Muscle of arm (tissue), 14 donors: ENCODE data around the gene CCDC74B. TPM values are rescaled to one million over a fixed set of nuclear protein-coding genes. Genes with fewer than 3 reads are reported as not detected.
A peak's percentile ranks its signal among the peaks of the same experiment; 100 is the strongest.
"Not testable (repeated sequence)": the region's sequence is repeated elsewhere in the genome, so short reads cannot be mapped to it uniquely, and the experiment has no call there.

Source experiments
- DNase-seq: peaks from one replicate; pipeline ENCODE4 v3.0.0-alpha.2; 2013
- long read RNA-seq, 11 donors: transcript quantifications; one replicate each; lab custom pipeline, GENCODE V29; 2026
- polyA plus RNA-seq, 12 donors: library from polyadenylated mRNA; unstranded; fragments of 120-200 nt; gene quantifications; one replicate each; pipeline ENCODE4 v1.2.1, GENCODE V29; 2013; ENCODE audit not compliant: insufficient read length in 12 of 12

The CCDC74B gene
- polyA plus RNA-seq, result 1 to 10 TPM in 6 of 12 donors, under 1 TPM in 4, not detected in 2; 0.45 to 5.2 (median 1.2) TPM
- long read RNA-seq, donor 1, partial matches to known transcripts, result 0 of 2 reads
- long read RNA-seq, donor 1, other reads (novel, unspliced or antisense), result 0 of 2 reads
- long read RNA-seq, donor 2, result 0 reads
- long read RNA-seq, donor 3, partial matches to known transcripts, result 0 of 2 reads
- long read RNA-seq, donor 3, other reads (novel, unspliced or antisense), result 0 of 2 reads
- long read RNA-seq, donor 4, partial matches to known transcripts, result 0 of 1 reads
- long read RNA-seq, donor 4, other reads (novel, unspliced or antisense), result 0 of 1 reads
- long read RNA-seq, donor 5, result 0 reads
- long read RNA-seq, donor 6, result 0 reads
- long read RNA-seq, donor 7, result 0 reads
- long read RNA-seq, donor 8, result 0 reads
- long read RNA-seq, donor 9, result 0 reads
- long read RNA-seq, donor 10, result 0 reads
- long read RNA-seq, donor 11, result 0 reads

DNA sequence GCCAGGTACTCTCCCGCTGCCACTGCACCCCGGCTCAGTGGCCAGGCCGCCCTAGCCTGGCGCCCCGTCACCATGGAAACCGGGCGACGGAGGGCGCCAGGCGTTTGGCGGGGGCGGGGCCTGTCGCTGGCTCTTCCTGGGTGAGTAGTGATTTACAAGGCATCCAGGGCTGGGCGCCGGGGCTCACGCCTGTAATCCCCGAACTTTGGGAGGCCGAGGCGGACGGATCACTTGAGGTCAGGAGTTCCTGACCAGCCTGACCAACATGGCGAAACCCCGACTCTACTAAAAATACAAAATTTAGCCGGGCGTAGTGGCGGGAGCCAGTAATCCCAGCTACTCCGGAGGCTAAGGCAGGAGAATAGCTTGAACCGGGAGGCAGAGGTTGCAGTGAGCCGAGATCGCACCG, at the start of gene CCDC74B:
TSS of gene CCDC74B (minus strand) at position 107 of the 409 bp plus-strand sequence. CDS start 116 bp downstream, outside the sequence.
- peak; percentile 7 for DNase-seq

DNA sequence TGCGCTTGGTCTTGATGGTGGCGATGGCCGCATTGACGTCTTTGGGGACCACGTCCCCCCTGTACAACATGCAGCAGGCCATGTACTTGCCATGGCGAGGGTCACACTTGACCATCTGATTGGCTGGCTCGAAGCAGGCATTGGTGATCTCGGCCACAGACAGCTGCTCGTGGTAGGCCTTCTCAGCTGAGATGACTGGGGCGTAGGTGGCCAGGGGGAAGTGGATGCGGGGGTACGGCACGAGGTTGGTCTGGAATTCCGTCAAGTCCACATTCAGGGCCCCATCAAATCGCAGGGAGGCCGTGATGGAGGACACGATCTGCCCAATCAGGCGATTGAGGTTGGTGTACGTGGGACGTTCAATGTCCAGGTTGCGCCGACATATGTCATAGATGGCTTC, 48.9 kb upstream of the CCDC74B start:
- DNase-seq, result not testable (repeated sequence)

DNA sequence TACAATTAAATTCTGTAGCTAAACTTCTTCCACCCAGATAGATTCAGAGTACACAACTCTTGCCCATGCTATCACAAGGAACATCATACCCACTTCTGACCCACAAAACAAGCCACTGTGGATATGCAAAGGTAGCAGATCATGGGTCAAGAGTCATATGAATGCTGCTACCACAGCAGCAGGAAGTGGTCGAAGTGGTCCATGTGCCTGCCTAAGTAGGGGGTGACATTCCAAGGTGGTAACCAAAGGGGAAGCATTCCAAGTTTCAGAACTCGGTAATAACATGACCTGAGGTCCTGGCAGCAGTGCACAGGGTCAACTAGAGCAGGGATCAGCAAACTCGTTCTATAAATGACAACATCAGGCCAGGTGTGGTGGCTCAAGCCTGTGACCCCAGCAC, 47.5 kb upstream of the CCDC74B start:
- DNase-seq, result not testable (repeated sequence)

- DNase-seq, result not testable (repeated sequence)
Observed at GRCh38 chr2:130191319-130191718, 46.4 kb upstream of the CCDC74B start.

- DNase-seq, result no peak
Observed at GRCh38 chr2:130190237-130190636, 45.3 kb upstream of the CCDC74B start.

GRCh38 chr2:130188958-130189357, 44.0 kb upstream of the CCDC74B start:
- DNase-seq, result not testable (repeated sequence)

GRCh38 chr2:130187859-130188792, 43.2 kb upstream of the CCDC74B start:
- not testable (repeated sequence) for DNase-seq

- no peak for DNase-seq
Observed at GRCh38 chr2:130187268-130187667, 42.4 kb upstream of the CCDC74B start.

GRCh38 chr2:130186391-130186790, 41.5 kb upstream of the CCDC74B start:
- DNase-seq, result no peak

DNA sequence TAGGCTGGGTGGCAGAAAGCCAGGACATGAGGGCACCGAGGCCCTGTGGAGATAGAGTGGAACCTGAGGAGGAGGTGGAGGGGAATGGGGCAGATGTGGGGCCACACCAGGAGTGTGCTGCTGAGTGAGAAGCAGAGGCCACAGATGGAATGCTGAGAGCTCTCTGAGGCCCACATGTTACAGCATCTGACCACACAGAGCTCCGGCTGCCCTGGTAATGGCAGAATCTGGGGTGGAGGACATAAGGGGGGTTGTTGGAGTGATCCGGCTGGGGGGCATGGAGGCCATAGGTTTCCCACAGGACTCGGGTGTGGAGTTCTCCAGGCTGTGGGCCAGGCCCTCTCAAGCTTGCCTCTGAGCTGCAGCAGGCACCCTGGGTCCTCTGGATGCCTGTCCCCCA, 41.0 kb upstream of the CCDC74B start:
- DNase-seq, result no peak

DNA sequence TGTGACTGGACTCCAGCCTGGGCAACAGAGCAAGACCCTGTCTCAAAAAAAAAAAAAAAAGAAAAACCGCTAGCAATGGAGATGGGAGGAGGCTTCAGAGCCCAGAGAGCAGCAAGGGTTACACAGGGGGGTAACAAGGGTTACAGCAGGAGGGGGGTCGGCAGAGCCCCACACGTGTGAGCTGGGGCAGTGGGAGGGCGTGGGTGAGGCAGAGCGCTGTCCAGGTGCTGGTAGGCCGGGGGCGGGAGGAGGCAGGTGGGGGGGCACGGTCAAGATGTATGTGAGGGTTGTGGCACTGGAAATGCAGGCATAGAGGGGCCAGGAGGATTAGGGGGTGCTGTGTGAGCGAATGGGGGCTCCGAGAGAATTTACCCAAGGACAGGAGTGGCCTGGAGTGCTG, 40.5 kb upstream of the CCDC74B start:
- no peak for DNase-seq

GRCh38 chr2:130183512-130184373, 38.8 kb upstream of the CCDC74B start:
- peak; percentile 41 for DNase-seq

DNA sequence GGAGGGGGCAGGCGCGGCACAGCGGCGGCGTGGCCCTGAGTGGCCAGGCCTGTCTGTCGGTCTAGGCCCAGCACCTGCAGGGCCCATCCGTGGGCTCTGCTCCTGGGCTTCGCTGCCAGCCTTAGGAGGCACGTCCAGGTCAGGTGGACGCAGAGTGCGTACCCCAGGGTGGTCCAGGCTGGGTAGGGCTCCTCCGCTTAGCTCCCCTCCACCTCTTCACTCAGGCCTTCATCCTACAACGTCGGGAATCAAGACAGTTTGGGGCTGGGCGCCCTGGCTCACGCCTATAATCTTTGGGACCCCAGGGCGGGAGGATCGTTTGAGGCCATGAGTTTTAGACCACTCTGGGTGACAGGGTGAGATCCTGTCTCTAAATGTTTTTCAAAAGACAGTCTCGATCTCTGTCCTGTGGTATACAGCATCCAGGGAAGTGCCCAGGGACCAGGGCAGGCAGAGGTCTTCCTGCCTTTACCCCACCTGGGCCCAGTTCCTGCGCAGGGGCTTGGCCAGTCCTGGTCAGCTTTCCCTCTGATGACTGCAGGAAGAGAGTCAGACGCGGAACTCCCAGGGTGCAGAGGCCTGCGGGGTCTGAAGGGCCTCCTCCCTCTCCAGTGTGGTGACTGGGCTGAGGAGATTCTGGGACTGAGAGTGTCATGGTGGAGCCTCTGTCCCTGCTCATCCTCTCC, 38.1 kb upstream of the CCDC74B start:
- not testable (repeated sequence) for DNase-seq

DNA sequence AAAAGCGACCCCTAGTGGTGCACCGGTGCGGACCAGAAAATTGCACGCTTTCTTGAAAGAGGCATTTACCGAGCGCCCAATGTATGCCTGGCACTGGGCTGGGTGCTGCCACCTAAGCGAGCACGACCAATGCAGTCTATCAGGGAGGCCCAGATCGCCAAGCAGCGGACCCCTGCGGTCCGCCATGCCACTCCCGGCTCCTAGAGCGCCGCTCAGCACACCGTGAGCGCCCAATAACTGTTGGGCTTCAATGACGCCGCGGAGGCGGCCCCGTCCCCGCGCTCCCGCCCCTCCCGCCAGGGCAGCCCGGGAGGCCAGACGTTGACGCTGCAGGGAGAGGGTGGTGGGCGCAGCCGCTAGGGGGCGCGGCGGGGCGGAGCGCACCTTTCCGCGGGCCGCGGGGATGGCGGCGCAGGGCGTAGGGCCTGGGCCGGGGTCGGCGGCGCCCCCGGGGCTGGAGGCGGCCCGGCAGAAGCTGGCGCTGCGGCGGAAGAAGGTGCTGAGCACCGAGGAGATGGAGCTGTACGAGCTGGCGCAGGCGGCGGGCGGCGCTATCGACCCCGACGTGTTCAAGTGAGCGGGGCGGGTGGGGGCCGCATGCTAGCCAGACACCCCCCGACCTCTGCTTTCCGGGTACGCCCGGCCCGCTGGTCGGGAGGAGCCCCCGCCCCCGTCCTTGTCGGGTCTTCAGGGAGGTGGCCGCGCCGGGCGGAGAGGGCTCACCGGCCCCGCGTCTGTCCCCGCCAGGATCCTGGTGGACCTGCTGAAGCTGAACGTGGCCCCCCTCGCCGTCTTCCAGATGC, 37.2 kb upstream of the CCDC74B start, which contains the start of gene MZT2B:
TSS of gene MZT2B (plus strand) at position 383 of the 803 bp plus-strand sequence. CDS start at position 404, 21 bp downstream.
- peak; percentile 84 for DNase-seq

GRCh38 chr2:130181325-130181879, 36.5 kb upstream of the CCDC74B start, which contains the start of gene SMPD4:
TSS of gene SMPD4 (minus strand) at chr2:130181602. CDS start at chr2:130176592, 5,010 bp downstream.
- DNase-seq, result peak; percentile 97

GRCh38 chr2:130180404-130181324, 35.8 kb upstream of the CCDC74B start:
- not testable (repeated sequence) for DNase-seq

DNA sequence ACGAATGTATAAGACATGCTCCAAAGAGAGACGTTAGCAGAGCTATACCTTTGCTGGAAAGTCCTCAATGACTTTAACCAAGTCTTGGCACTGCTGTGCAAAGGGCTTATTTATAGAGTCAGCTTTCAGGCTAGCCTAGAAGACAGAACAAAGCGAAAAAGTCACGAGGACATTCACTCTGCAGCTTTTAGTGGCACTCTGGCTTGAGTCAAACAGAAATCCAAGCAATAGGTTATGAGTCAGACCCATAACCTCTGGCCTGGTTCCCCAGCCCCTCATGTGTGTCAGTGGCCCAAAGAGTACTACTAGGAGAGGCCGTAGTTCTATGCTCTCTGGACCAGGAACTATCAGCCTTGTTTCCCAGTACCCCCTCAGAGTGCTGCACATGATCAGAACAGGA, 30.0 kb upstream of the CCDC74B start:
- not testable (repeated sequence) for DNase-seq

- DNase-seq, result no peak
Observed at GRCh38 chr2:130169896-130170295, 25.0 kb upstream of the CCDC74B start.
